Central memory CD8-positive, alpha-beta T cell (primary cell): Measurements from ENCODE around the gene MNDA.
"Not testable (repeated sequence)": the region's sequence is repeated elsewhere in the genome, so short reads cannot be mapped to it uniquely, and the experiment has no call there.

Source experiments
- ATAC-seq: fragments of 150-1000 bp; cut with Tn5 transposase; replicated peaks from 2 replicates; pipeline ENCODE4 v1.10.0; 2022; ENCODE audit warnings: mild to moderate bottlenecking, moderate FRiP score, moderate number of reproducible peaks; ENCODE audit not compliant: poor library complexity, severe bottlenecking; ENCODE audit errors: extremely low read depth
- DNase-seq, 2 donors: peaks; one replicate each; pipeline ENCODE4 v3.0.0; 2021; ENCODE audit warnings: low spot score in 2 of 2
- H3K27ac Mint-ChIP-seq: one replicate; pipeline ENCODE4 v1.8.0; 2022; ENCODE audit warnings: low read depth, mild to moderate bottlenecking, moderate library complexity, mixed read lengths
- H3K27me3 Mint-ChIP-seq: one replicate; pipeline ENCODE4 v1.8.0; 2022; ENCODE audit warnings: mixed read lengths
- H3K36me3 Mint-ChIP-seq: one replicate; pipeline ENCODE4 v1.8.0; 2022; ENCODE audit warnings: mild to moderate bottlenecking, moderate library complexity, mixed read lengths; ENCODE audit not compliant: insufficient read depth
- H3K4me1 Mint-ChIP-seq: one replicate; pipeline ENCODE4 v1.8.0; 2022; ENCODE audit warnings: mixed read lengths
- H3K4me3 Mint-ChIP-seq: one replicate; pipeline ENCODE4 v1.8.0; 2022; ENCODE audit warnings: mild to moderate bottlenecking, moderate library complexity, mixed read lengths
- H3K9me3 Mint-ChIP-seq: one replicate; pipeline ENCODE4 v1.8.0; 2022; ENCODE audit warnings: mixed read lengths

Gene MNDA

GRCh38 chr1:158870438-158870837, 39.3 kb downstream of the MNDA start:
- not testable (repeated sequence) for DNase-seq, H3K27ac Mint-ChIP-seq, H3K4me3 Mint-ChIP-seq, H3K9me3 Mint-ChIP-seq, H3K4me1 Mint-ChIP-seq, ATAC-seq, H3K36me3 Mint-ChIP-seq, H3K27me3 Mint-ChIP-seq

- no peak overlapping the region for H3K27ac Mint-ChIP-seq
- H3K4me3 Mint-ChIP-seq, result no peak overlapping the region
- peaks cover 5% of the 10 kb centered on the region for H3K9me3 Mint-ChIP-seq
- peaks cover 9% of the 10 kb centered on the region for H3K27me3 Mint-ChIP-seq
- no peaks in the 10 kb centered on the region for H3K4me1 Mint-ChIP-seq
- ATAC-seq, result no peak
- DNase-seq, result no peak
- H3K36me3 Mint-ChIP-seq, result no peaks in the 10 kb centered on the region
These were observed 42.0 kb downstream of the MNDA start for GRCh38 chr1:158873141-158873540.

- no peak overlapping the region for H3K27ac Mint-ChIP-seq
These were observed 62.5 kb downstream of the MNDA start for GRCh38 chr1:158893654-158894053.

GRCh38 chr1:158898722-158899121, 67.6 kb downstream of the MNDA start:
- no peak overlapping the region for H3K4me3 Mint-ChIP-seq
- H3K36me3 Mint-ChIP-seq, result no peaks in the 10 kb centered on the region
- H3K9me3 Mint-ChIP-seq, result no peaks in the 10 kb centered on the region
- H3K27ac Mint-ChIP-seq, result no peak overlapping the region
- H3K27me3 Mint-ChIP-seq, result no peaks in the 10 kb centered on the region
- no peak for DNase-seq
- H3K4me1 Mint-ChIP-seq, result peaks cover 14% of the 10 kb centered on the region
- no peak for ATAC-seq

More at GRCh38 chr1:158893654-158894053, 62.5 kb downstream of the MNDA start:
- H3K36me3 Mint-ChIP-seq, result no peaks in the 10 kb centered on the region
- no peak overlapping the region for H3K4me3 Mint-ChIP-seq
- ATAC-seq (no peak), DNase-seq (no peak)
- H3K27me3 Mint-ChIP-seq, result no peaks in the 10 kb centered on the region
- no peaks in the 10 kb centered on the region for H3K9me3 Mint-ChIP-seq
- peaks cover 6% of the 10 kb centered on the region for H3K4me1 Mint-ChIP-seq
